Small intestine (tissue), 7 donors: ENCODE results near the gene SLIT1. TPM values are rescaled to one million over a fixed set of nuclear protein-coding genes. Genes with fewer than 3 reads are reported as not detected.

Experiments used
- DNase-seq, 2 donors: peaks; one replicate each; pipeline versions ENCODE4 v3.0.0 to v3.0.0-alpha.2; 2013
- FAIRE-seq: peaks from 2 replicates; lab custom pipeline; 2012; peaks lifted over from hg19 to GRCh38; lab: Jason Lieb, UNC
- H3K27ac ChIP-seq, 3 donors: one replicate each; pipeline ENCODE4 v1.5.1; 2013; ENCODE audit warnings: low read length in 2 of 3, mild to moderate bottlenecking in 2 of 3, control low read depth in 1 of 3, inconsistent platforms in 1 of 3, low read depth in 1 of 3, moderate library complexity in 1 of 3
- H3K27me3 ChIP-seq, 3 donors: one replicate each; pipeline ENCODE4 v1.6.1; 2013; ENCODE audit warnings: low read length in 3 of 3, inconsistent platforms in 1 of 3; ENCODE audit not compliant: control insufficient read depth in 3 of 3, insufficient read depth in 3 of 3
- H3K36me3 ChIP-seq, 3 donors: one replicate each; pipeline ENCODE4 v1.6.1; 2013; ENCODE audit warnings: low read length in 3 of 3, inconsistent platforms in 1 of 3, low read depth in 1 of 3, mild to moderate bottlenecking in 1 of 3, moderate library complexity in 1 of 3; ENCODE audit not compliant: control insufficient read depth in 3 of 3, insufficient read depth in 2 of 3
- H3K4me1 ChIP-seq, 3 donors: one replicate each; pipeline ENCODE4 v1.6.1; 2013; ENCODE audit warnings: low read length in 2 of 3, inconsistent platforms in 1 of 3, low read depth in 1 of 3, mild to moderate bottlenecking in 1 of 3, moderate library complexity in 1 of 3; ENCODE audit not compliant: control insufficient read depth in 3 of 3, insufficient read depth in 2 of 3
- H3K4me3 ChIP-seq, 3 donors: one replicate each; pipeline ENCODE4 v1.5.1; 2013; ENCODE audit warnings: low read length in 3 of 3, control low read depth in 1 of 3, inconsistent platforms in 1 of 3, low read depth in 1 of 3, mild to moderate bottlenecking in 1 of 3, moderate library complexity in 1 of 3
- H3K9me3 ChIP-seq, 2 donors: one replicate each; pipeline ENCODE4 v1.6.1; 2013; ENCODE audit warnings: low read depth in 1 of 2, low read length in 1 of 2; ENCODE audit not compliant: control insufficient read depth in 2 of 2, insufficient read depth in 1 of 2
- WGBS, 3 donors: extraction: QIAGEN DNeasy Blood & Tissue Kit; methylation state at CpG; one replicate each; pipeline ENCODE4 v1.1.7; 2013; 5-methylcytosine and 5-hydroxymethylcytosine counted together
- polyA plus RNA-seq, 4 donors: library from polyadenylated mRNA; stranded (reverse) in 3 of 4; unstranded in 1 of 4; fragments of 200-250 nt in 3 of 4; fragments of 120-200 nt in 1 of 4; gene quantifications; one replicate each; pipeline versions ENCODE4 v1.2.1 to v1.2.3, GENCODE V29; 2013
- donor health status: healthy with polysubstance abuse.
- donor health status: control.
- donor health status: control.
- donor health status: Bipolar disorder and iron deficiency.
- donor health status: healthy.

SLIT1 gene
- polyA plus RNA-seq, 4 donors = under 0.01 to 0.40 (median 0.12) TPM; not detected in 1

- 4% methylated on average over 44 to 56 of the region's 56 CpGs for WGBS, 3 donors
- H3K27ac ChIP-seq = no peak overlapping the region
- peaks cover 0 to 2% (median 0%) of the 10 kb centered on the region in 3 donors for H3K4me1 ChIP-seq
- FAIRE-seq = no peak
- peak; percentile 40 to 72 for DNase-seq
- peak overlapping the region in 2 of 3 donors; percentile 36 to 38 for H3K4me3 ChIP-seq
- H3K27me3 ChIP-seq = peaks cover 0 to 19% (median 6%) of the 10 kb centered on the region in 3 donors
- no peaks in the 10 kb centered on the region for H3K36me3 ChIP-seq
- H3K9me3 ChIP-seq = peaks cover 0 to 5% of the 10 kb centered on the region in 2 donors
Measured at GRCh38 chr10:97196223-97197029, 10.7 kb upstream of the SLIT1 start.

DNA sequence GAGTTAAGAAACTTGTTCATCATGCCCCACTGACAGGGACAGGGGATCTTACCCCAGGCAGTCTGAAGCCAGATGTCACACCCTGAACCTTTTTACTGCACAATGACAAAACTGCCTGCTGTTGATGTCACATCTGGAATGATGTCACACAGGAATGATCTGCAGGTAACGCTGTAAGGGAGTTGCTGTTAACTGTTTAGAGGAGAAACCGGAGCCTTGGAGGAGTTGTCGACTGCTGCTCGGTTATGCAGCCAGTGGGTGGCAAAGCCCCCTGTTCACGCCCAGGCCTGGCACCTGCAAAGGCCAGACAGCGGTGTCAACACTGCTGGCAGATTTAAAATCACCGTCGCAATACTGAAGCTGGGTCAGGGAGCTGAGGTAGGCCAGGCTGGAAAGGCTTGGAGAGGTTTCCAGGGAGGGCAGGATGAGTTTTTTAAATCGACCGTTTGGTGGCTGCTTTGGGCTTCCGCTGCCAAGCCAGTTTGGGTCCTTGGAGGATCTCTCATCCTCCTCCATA, 10.0 kb upstream of the SLIT1 start:
- peak in 1 of 2 donors; percentile 18 for DNase-seq
- Histone ChIP-seq H3K4me1 (peaks cover 0 to 2% (median 0%) of the 10 kb centered on the region in 3 donors), H3K36me3 (no peaks in the 10 kb centered on the region), H3K4me3 (peak overlapping the region in 1 of 3 donors; percentile 38), H3K27me3 (peaks cover 0 to 19% (median 6%) of the 10 kb centered on the region in 3 donors), H3K9me3 (peaks cover 0 to 5% of the 10 kb centered on the region in 2 donors), H3K27ac (no peak overlapping the region)
- WGBS, 3 donors = 23 to 26% (median 24%) methylated on average over 11 of the region's 11 CpGs
- no peak for FAIRE-seq

DNA sequence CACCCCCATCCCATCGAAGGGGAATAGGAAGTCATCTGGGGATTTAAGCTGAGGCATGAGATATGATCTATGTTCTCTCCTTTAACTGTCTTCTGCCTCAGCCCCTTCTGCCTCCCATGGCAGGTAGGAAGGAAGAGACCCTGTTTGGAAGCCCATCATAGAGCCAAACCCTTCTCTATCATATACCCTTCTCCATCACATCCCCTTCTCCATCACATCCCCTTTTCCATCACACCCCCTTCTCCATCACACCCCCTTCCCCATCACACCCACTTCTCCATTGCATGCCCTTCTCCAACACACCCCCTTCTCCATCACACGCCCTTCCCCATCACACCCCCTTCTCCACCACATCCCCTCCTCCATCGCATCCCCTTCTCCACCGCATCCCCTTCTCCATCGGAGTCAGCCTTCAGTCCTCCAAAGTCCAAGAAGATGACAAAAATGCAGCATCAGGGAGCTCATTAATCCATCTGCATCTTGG, 7.2 kb upstream of the SLIT1 start:
- H3K36me3 ChIP-seq = no peaks in the 10 kb centered on the region
- 83 to 97% (median 95%) methylated on average over 5 of the region's 5 CpGs for whole genome bisulfite sequencing, 3 donors
- peaks cover 0 to 5% of the 10 kb centered on the region in 2 donors for H3K9me3 ChIP-seq
- no peak overlapping the region for H3K4me3 ChIP-seq
- peaks cover 0 to 2% (median 0%) of the 10 kb centered on the region in 3 donors for H3K4me1 ChIP-seq
- FAIRE-seq (no peak), DNase-seq (no peak)
- no peak overlapping the region for H3K27ac ChIP-seq
- H3K27me3 ChIP-seq = peaks cover 0 to 20% (median 6%) of the 10 kb centered on the region in 3 donors

DNA sequence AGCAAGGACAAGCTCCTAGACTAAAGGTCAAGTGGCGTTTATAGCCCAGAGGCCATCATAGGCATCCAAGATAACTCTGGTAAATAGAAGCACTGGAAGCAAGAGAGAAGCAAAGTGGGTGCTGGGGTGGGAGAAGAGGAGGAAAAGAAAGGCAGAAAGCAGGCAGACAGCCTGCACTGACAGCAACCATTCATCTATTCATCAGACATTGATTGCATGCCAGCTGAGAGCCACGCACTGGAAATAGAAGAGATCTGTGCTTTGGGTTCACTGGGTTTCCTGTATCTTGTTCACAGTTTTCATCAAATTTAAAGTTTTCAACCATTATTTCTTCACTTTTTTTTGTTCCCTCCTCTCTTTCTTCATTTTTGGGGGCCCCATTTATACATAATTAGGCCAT, 4.7 kb upstream of the SLIT1 start:
- H3K27ac ChIP-seq = no peak overlapping the region
- H3K36me3 ChIP-seq = no peaks in the 10 kb centered on the region
- 39 to 69% (median 54%) methylated on average over 2 of the region's 2 CpGs for WGBS, 3 donors
- H3K9me3 ChIP-seq = peaks cover 0 to 5% of the 10 kb centered on the region in 2 donors
- peaks cover 2 to 28% (median 18%) of the 10 kb centered on the region in 3 donors for H3K27me3 ChIP-seq
- FAIRE-seq (no peak), DNase-seq (peak; percentile 22 to 40)
- no peaks in the 10 kb centered on the region for H3K4me1 ChIP-seq
- H3K4me3 ChIP-seq = no peak overlapping the region

- Histone ChIP-seq H3K27ac (no peak overlapping the region), H3K27me3 (peaks cover 8 to 43% (median 30%) of the 10 kb centered on the region in 3 donors), H3K36me3 (no peaks in the 10 kb centered on the region), H3K9me3 (peaks cover 0 to 5% of the 10 kb centered on the region in 2 donors), H3K4me3 (no peak overlapping the region), H3K4me1 (peaks cover 0 to 6% (median 0%) of the 10 kb centered on the region in 3 donors)
- FAIRE-seq (no peak), DNase-seq (no peak)
- 32 to 39% (median 37%) methylated on average over 11 of the region's 11 CpGs for WGBS, 3 donors
Measured at GRCh38 chr10:97188261-97188711, 2.5 kb upstream of the SLIT1 start.

DNA sequence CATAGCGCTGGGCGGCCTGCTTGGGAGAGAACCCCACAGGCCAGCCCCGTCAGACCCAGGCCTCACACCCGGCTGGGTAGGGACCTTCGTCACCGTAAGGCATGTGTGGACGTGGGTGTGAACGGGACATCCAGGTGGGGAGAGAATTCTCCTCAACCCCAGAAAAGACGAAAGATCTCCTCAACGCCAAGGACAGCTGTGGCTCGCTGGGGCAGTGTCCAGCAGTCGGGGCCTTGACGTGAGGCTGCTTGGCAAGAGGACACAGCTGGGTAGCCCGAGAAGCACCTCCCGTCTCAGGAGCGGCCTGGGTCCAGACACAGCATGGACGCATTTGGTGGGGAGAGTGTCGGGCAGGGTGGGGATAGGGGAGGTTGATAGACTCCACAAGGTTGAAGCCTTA, 1.2 kb upstream of the SLIT1 start:
- Histone ChIP-seq H3K4me3 (no peak overlapping the region), H3K27ac (no peak overlapping the region), H3K4me1 (peaks cover 0 to 6% (median 0%) of the 10 kb centered on the region in 3 donors), H3K9me3 (peaks cover 0 to 2% of the 10 kb centered on the region in 2 donors), H3K27me3 (peaks cover 8 to 47% (median 28%) of the 10 kb centered on the region in 3 donors), H3K36me3 (no peaks in the 10 kb centered on the region)
- DNase-seq = no peak
- FAIRE-seq = no peak
- 87 to 90% (median 89%) methylated on average over 18 of the region's 18 CpGs for WGBS, 3 donors

DNA sequence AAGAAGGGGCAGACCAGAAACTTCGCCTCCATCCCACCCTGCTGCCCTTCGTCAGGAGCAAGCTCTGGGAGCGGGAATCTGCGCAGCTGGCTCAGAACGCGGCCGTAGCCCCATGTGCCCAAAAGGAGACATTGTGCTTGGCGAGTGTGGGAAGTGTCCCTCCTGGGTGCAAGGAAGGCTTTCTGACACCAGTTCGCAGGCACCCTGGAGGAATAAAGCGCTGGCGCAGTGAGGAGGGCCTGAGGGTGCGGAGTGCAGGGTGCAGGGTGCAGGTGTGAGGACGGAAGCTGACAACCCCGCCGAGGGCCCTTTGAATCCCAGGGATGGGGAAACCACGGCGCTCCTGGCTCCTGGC, 811 bp downstream of the SLIT1 start:
- H3K9me3 ChIP-seq = no peaks in the 10 kb centered on the region
- H3K27ac ChIP-seq = no peak overlapping the region
- peaks cover 0 to 6% (median 0%) of the 10 kb centered on the region in 3 donors for H3K4me1 ChIP-seq
- no peak for DNase-seq
- FAIRE-seq = no peak
- H3K4me3 ChIP-seq = no peak overlapping the region
- H3K27me3 ChIP-seq = peaks cover 8 to 53% (median 32%) of the 10 kb centered on the region in 3 donors
- no peaks in the 10 kb centered on the region for H3K36me3 ChIP-seq
- WGBS, 3 donors = 24 to 35% (median 28%) methylated on average over 17 of the region's 17 CpGs

- H3K4me3 ChIP-seq = no peak overlapping the region
- no peaks in the 10 kb centered on the region for H3K36me3 ChIP-seq
- H3K27me3 ChIP-seq = peaks cover 8 to 65% (median 43%) of the 10 kb centered on the region in 3 donors
- H3K9me3 ChIP-seq = no peaks in the 10 kb centered on the region
- no peak for FAIRE-seq
- H3K4me1 ChIP-seq = peaks cover 0 to 6% (median 0%) of the 10 kb centered on the region in 3 donors
- no peak for DNase-seq
- 74 to 91% (median 89%) methylated on average over 3 of the region's 3 CpGs for WGBS, 3 donors
- H3K27ac ChIP-seq = no peak overlapping the region
Measured at GRCh38 chr10:97183314-97183713, 2.4 kb downstream of the SLIT1 start.
